ENCODE measurements around the gene OR10J1.
"Not testable (repeated sequence)": the region's sequence is repeated elsewhere in the genome, so short reads cannot be mapped to it uniquely, and the experiment has no call there.

OR10J1 gene, protein sequence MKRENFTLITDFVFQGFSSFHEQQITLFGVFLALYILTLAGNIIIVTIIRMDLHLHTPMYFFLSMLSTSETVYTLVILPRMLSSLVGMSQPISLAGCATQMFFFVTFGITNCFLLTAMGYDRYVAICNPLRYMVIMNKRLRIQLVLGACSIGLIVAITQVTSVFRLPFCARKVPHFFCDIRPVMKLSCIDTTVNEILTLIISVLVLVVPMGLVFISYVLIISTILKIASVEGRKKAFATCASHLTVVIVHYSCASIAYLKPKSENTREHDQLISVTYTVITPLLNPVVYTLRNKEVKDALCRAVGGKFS
- long read RNA-seq, donor 1: 0 reads
- long read RNA-seq, donor 2: 0 reads
- long read RNA-seq, donor 3: 0 reads
- long read RNA-seq, donor 4: 0 reads
- long read RNA-seq, donor 5: 0 reads
- long read RNA-seq, donor 6: 0 reads
- long read RNA-seq, donor 7: 0 reads
- long read RNA-seq, donor 8: 0 reads

DNA sequence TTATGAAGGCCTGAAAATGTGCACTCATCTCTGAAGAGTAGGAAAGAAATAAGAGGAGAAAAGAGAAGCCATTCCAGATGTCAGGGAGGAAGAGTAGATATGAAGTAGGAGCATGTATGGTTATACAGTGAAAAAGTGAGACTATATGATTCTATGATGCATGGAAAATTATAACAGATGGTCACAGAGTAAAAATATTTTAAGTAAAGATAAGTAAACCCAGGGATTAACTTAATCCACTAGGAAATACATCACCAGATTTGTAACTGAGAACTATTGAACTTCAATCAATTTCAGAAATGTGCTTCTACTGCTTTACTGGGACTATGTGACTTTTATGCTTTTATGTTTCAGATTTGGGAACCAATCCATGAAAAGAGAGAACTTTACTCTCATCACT, at the start of gene OR10J1:
OR10J1 (plus strand) TSS at position 301 of the 400 bp plus-strand sequence; CDS start at position 371, 70 bp downstream.
- DNase-seq: no peak

DNA sequence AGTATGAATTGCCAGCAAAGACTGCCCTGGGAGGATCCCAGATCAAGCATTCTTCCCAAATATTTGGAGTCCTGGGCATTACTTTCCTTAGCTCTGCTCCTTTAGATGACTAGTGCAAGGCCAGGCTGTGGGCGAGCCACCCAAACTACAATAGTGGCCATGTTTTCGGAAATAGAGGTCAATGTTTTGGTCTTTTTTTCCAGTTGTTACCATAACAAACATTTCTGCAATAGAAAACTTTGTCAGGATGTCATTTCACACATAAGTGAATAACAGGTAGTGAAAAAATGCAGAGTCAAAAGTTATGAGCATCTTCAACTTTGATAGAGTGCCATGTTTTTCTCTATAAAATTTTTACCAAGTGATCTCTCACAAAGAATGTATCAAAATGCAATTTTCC, 32.7 kb upstream of the OR10J1 start:
- no peak for DNase-seq

DNA sequence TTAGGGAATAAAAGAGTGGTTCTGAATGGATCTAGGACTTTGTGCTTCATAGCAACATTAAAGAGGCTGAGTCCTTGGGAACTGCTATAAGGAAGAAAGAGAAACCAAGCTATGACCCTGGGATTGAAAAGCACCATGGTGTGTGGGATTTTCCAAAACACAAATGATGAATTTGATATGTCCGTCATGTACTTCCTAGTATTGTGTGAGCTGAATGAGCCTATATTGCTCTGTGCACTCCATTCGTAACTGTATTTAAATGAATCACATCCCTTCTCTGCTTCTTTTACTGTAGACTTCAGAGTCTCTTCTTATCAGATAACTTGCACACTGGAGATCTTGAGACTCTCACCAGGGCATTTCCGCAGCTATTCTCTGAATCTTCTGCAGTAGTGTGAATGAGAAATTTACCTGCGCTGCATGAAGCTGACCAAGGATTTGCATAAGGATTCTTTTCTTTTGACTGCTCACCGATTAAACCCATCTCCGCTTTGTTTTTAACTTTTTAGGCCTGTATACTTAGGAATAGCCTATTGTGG, 30.6 kb upstream of the OR10J1 start:
- DNase-seq: no peak

DNA sequence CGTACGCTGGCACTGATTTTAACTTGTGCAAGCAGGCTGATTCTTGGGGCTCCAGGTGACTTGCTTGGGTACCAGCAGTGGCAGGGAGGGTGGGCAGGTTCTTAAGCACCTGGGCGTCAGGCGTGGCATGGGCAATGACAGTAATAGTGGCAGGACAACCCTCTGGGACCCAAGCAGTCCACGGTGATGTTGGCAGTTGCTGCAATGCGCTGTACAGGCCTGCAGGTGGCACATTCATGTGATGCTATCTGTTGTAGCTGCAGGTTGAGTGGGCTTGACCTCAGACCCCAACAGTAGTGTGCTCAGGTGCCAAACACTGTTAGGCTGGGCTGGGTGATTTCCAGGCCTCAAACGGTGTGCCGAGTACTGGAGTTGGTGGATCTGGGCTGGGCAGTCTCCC, 17.7 kb upstream of the OR10J1 start:
- DNase-seq: no peak

DNA sequence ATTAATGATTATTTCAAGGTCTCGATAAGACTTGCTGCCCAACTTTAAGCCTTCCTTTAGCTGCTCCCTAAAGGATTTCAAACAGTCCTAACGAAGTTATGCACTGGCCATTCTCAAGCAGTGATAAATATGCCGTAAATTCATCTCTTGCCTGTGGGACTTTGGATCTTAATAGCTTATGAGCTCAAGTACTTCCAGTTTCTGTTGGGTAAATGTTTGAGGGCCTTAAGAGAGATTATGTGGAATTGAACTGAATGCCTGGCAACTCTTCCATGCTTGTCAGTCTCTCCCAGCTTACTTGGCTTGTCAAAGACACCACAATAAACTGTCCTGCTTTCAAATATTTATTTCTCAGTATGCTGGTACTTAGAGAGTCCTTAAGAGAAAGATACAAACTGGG, 11.0 kb upstream of the OR10J1 start:
- no peak for DNase-seq

DNA sequence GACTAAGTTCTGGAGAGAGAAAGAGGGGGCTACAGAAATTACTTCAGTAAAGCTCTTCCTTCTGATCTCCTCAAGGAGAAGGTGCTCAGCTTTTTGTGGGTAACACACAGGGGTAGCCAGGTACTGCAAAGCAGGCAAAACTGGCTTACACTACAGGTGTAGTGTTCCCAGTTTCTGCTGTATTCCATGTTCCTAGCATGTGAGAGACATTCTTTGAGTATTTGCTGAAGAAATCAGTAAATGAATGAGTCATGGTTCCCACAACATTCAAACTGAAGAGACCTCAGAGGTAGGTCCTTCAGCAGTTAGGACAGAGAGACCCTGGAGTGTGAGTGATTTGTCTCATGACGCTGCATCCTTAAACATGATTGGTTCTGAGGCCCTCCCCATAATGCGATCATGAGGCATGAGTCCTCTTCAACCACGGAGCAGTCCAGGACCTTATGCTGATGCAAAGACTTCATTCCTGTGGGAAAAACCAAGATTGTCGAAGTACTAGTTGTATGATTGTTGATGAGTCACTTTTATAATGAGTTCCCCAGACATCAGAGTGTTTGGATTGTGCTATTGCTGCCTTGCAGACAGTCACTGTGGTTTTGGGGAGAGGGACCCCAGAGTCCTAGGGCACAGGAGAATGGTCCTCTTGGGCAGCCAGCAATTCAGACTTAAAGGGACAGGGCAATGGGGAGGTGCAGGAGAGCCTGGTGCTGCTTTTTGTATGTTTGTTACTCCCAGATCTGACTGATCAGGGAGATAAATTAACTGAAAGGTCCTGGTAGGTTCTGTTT, 10.3 kb upstream of the OR10J1 start:
- no peak for DNase-seq

DNA sequence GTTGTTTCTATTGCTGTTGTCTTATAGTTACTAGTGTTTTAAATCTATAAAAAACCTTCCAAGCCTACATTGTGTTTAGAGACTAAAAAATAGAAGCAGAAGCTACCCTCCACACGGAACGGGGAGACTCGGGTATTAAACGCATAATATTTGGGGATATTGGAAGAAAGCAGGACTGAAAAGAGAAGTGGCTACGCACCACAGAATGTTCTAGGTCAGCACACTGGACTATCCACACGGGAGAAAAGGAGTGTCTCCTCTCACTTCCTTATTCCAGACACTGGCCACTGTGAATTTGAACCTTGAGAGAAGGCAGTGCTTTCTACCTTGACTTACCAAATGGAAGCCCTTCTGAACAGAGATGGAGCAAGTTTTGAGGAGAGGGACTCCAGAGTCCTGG, 8.5 kb upstream of the OR10J1 start:
- no peak for DNase-seq

DNA sequence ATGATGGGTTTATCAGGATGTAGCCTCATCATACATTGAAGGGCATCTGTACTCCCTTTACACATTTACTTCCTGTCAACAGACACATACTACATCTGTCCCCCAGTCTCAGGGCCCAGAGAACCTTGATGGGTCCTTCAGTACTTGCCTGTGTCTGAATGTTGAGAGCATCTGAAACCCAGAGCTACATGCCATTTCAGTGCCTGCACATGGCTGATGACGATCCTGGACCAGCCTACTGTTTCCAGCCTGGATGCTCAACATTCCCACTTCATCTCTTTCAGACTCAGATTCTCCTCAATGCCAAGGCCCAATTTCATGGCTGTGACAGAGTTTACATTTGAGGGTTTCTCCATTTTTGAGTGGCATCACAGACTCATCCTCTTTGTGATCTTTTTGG, 7.6 kb upstream of the OR10J1 start, which contains the start of gene OR10J4:
OR10J4 (plus strand) TSS at position 301 of the 400 bp plus-strand sequence.
- DNase-seq: no peak

DNA sequence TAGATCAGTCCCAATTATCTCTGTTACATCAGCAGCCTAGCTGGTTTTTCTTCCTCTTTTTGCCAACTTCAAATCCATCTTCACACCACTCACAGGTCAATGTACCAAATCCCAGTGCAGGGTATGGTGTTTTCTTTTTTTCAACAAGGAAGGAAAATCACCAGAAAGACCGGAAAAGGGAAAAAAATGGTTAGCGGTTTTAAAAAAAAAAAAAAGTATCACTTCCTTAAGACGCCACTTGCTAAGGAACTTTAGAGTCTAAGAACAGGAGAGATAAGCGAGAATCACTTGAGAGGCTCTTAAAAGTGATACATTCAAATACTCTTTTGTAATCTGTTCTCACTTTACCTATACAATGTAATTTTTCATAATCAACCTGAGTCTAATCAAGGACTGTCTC, 3.1 kb upstream of the OR10J1 start:
- DNase-seq: no peak

DNA sequence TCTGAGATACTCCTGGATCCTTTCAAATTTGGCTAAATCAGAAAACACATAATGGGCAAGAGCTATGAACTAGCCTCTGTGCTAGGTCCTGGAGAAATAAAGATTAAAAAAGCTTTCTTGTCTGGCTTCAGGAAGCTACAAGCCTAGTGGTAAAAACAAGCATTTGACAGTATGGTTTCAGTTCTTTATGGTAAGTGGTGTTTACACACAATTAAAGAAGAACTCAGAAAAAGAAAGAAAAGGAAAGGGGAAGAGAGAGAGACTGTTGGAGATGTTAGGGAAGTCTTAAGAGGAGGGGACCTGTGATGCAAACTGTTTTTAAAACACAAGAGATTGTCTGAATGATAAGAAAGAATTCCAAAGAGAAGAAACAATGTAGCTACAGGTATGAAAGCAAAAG, 1.8 kb downstream of the OR10J1 start:
- DNase-seq: no peak

DNA sequence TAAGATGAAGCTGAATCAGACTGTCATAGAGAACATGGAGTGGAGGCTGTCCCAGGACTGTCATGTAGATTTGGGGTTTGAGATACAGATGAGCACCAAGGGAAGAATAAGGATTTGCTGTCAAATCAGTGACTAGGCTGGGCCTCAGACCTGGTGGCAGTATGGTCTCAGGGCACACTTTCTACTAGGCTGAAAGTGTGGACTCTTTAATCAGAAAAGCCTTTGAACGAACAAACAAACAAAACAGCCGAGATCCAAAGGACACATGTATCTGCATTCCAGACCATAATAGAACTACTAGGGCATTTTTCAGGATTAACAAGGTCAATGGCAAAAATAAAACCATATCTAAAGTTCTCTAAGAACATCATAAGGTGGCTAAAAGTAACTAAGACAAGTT, 2.9 kb downstream of the OR10J1 start:
- DNase-seq: no peak

DNA sequence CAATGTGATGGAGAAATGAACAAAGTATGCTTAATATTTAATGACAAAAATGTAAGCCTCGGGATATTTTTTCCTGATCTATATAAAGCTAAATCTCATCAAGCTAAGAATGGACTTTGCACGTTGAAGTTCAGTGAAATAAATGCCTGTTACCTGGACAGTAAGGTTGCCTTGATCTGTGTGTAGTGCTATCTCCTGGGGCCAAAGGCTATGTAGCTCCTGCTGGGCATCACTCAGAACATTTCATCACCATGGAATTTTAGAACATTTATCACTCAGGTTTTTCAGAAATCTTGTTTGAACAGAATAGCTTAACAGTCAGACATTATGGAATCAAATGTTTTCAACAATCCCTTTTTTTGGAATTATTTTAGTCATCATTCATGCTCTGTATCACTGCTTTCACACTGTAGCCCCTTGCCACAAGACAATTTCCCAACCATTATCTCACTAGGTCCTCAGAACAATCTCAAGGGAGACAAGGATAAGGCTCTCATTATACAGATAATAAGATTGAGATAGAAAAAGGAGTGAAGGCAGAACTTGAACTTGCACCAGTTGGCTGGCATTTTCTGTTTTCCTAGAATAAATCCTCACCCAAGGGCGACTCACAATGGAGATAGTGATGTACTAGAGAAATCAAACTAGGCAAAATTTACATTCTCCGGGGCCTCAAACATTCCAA, 3.7 kb downstream of the OR10J1 start:
- DNase-seq: no peak

DNA sequence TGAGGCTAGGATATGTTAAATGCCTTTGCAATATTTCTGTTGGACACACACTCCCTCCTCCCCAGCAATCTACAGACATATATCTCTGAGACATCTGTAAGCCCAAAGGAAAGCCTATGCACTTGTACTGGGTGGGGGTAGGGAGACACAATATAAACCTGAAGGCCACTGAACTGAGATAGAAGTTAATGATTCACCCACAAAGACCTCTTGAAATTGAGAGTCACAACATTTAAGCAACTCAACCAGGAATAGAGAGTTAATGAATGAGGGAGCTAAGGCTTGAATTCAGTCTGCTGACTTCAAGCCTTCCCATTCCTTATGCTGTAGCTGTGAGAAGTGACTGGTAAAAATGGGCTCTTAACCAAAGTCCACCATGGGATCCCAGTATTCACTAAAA, 5.0 kb downstream of the OR10J1 start:
- DNase-seq: peak; percentile 10

DNA sequence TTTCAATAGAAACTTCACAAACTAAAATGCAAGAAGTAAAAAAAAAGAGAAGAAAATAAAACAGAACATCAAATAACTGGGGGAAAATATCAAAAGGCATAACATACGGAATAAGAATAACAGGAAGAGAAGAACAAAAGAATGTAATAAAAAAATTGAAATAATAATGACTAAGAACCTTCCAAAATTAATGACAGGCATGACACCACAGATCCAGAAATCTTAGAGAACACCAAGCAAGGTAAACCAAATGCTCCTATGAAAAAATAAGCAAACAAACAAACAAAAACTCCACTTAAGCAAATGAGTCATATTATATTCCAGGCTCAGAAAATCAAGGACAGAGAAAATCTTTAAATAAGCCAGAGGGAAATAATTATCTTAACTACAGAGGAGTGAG, 8.7 kb downstream of the OR10J1 start:
- no peak for DNase-seq

DNA sequence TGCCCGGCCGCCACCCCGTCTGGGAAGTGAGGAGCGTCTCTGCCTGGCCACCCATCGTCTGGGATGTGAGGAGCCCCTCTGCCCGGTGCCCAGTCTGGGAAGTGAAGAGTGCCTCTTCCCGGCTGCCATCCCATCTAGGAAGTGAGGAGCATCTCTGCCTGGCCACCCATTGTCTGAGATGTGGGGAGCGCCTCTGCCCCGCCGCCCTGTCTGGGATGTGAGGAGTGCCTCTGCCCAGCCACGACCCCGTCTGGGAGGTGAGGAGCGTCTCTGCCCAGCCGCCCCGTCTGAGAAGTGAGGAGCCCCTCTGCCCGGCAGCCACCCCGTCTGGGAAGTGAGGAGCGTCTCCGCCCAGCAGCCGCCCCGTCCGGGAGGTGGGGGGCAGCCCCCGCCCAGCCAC, 10.1 kb downstream of the OR10J1 start:
- DNase-seq: not testable (repeated sequence)

DNA sequence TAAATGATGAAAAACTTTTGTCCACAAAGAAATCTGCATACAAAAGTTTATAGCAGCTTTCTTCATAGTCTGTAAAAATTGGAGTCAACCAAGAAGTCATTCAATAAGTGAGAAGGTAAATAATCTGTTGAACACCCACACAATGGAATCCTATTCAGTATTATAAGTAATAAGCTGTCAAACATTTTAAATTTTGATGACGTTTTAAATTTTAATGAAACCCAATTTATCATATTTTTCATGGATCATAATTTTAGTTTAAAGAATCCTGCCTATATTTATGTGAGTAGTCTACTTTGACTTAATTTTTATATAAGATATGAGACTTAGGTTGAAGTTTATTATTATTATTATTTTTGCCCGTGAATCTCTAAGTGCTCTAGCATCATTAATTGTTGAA, 20.0 kb downstream of the OR10J1 start:
- DNase-seq: no peak

DNA sequence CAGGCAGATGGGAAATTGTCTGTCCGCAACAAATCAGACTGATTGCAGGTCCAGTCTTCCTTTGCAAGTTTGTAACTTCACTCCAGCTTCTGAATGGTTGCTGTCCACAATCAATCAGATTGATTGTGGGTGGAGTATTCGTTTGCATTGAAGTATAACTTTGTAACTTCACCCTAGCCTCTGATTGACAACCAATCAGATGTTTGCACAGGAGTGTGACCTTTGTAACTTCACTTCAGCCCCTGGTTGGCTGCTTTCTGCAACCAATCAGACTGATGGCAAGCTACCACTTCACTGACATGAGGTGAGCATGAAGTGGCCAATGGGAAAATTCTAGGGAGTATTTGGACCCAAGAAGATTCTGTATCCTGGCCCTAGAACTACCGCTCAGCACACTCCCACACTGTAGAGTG, 25.7 kb downstream of the OR10J1 start:
- no peak for DNase-seq

DNA sequence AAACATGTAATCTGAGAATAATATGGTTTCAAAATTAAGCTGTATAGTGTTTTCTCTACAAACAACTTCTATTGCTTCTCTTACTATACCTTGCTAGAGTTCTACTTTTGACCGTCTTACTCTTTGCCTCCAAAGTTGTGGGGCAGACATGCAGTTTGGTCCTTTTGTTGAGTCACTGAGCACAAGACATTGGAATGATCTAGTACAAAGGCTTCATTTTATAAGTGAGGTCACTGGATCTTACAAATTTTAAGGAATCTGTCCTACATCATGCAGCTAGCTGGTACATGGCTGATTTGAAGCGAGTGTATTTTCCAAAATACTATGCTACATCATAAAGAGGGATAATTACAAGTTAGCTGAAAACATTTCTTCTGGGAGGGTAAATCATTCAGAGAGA, 28.8 kb downstream of the OR10J1 start:
- no peak for DNase-seq

DNA sequence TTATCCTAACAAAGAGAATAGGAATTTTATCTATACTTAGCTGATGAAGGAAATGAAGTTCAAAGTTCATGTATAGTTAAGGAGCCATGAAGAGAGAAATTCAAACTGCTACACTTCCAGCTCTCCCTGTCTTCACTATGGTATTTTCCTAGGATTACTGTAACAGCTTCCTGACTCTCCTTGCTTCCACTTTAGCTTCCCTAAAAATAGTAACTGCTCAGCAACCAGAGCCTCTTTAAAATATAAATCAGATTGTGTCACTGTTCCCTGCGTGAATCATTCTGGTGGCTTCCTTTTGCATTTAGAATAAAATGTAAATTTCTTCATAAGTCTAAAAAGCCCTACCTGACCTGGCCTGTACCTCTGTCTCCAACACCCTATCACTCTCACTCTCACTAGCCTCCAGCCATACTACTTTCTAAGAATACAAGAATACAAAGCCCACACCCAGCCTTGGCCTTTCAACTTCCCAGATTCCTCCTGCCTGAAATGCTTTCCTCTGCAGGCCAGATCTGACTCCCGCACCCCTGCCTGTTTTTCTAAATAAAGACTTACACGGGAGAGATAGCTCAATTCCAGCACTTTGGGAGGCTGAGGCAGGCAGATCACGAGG, 30.5 kb downstream of the OR10J1 start:
- no peak for DNase-seq

DNA sequence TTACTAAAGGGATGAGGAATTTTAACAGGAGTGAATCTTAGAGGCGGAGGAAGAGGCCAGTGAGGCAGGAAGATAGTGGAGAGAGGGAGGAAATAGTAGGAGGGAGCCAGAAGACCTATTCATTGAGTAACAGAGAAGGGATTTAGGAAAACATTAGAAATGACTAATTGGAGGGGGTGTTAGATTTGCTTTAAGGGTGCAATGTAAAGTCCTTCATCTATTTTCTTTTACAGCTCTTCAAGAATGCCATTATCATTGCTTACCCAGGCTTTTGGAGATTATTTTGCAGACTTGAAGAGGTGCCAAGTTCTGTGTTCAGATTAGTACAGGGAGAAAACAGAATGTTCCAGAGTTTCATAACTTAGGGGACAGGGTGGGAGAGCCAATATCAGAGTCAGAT, 33.8 kb downstream of the OR10J1 start:
- DNase-seq: no peak

DNA sequence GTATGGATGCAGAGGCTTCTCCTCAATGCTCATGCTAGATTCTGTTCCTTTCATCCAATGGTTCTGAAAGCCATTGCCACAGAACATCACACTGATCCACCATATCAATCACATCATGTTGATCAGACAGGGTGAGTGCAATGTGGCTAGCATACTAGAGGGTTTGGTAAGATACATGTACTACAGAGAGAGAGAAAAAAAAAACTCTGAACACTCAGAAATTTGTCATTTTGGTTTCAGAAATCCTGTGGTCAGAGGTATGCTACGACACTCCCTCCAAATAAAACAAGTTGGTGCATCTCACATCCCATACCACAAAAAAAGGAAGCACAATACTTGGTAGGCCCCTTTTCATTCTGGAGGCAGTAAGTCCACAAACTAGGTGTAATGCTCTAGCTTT, 35.4 kb downstream of the OR10J1 start:
- DNase-seq: no peak

DNA sequence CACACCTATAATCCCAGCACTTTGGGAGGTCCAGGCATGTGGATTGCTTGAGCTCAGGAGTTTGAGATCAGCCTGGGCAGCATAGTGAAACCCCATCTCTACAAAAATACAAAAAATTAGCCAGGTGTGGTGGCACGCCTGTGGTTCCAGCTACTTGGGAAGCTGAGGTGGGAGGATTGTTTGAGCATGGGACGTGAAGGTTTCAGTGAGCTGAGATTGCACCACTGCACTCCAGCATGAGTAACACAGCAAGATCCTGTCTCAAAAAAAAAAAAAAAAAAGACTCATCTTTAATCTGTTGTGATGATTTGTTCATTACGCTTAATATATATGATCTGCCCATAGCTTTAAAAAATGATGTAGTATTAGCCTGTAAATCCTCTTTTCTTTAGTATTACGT, 44.0 kb downstream of the OR10J1 start:
- no peak for DNase-seq
